Transverse colon (tissue), 4 donors: Measurements from ENCODE around the gene BAIAP3. TPM values are rescaled to one million over a fixed set of nuclear protein-coding genes. Genes with fewer than 3 reads are reported as not detected.

ENCODE experiments used
- DNase-seq: peaks from one replicate; pipeline ENCODE4 v3.0.0-alpha.2; 2019
- H3K27ac ChIP-seq, 4 donors: fragments of 200-600 bp; sonication (generic); 2 replicates each; pipeline ENCODE4 v1.5.1; 2016 to 2018; ENCODE audit warnings: inconsistent platforms in 4 of 4
- H3K27me3 ChIP-seq: fragments of 200-600 bp; sonication (generic); 2 replicates; pipeline ENCODE4 v1.5.1; 2017; ENCODE audit warnings: inconsistent platforms
- H3K36me3 ChIP-seq, 4 donors: fragments of 200-600 bp; sonication (generic); 2 replicates each; pipeline ENCODE4 v1.5.1; 2017 to 2019; ENCODE audit warnings: inconsistent platforms in 4 of 4
- H3K4me1 ChIP-seq, 4 donors: fragments of 200-600 bp; sonication (generic); 2 replicates each; pipeline ENCODE4 v1.5.1; 2017 to 2020; ENCODE audit warnings: inconsistent platforms in 4 of 4
- H3K4me3 ChIP-seq, 4 donors: fragments of 200-600 bp; sonication (generic); 1 replicate in 1 of 4; 2 replicates in 3 of 4; pipeline versions ENCODE4 v1.5.1 to v1.6.1; 2017 to 2019; ENCODE audit warnings: inconsistent platforms in 4 of 4
- H3K9me3 ChIP-seq, 2 donors: fragments of 200-600 bp; sonication (generic); 2 replicates each; pipeline ENCODE4 v1.5.1; 2017 to 2019; ENCODE audit warnings: inconsistent platforms in 2 of 2
- EP300 ChIP-seq: sonication (generic); formaldehyde crosslinking; IDR thresholded peaks from one replicate; pipeline ENCODE4 v1.6.1; 2017; ENCODE audit warnings: antibody characterized with exemption, low read depth
- POLR2A ChIP-seq: fragments of 450-650 bp; IDR thresholded peaks from one replicate; pipeline ENCODE4 v1.6.1; 2016; ENCODE audit warnings: antibody characterized with exemption, mild to moderate bottlenecking, moderate library complexity
- POLR2AphosphoS5 ChIP-seq, 3 donors: sonication (generic); formaldehyde crosslinking; IDR thresholded peaks; one replicate each; pipeline ENCODE4 v1.6.1; 2016; ENCODE audit warnings: antibody characterized with exemption in 3 of 3
- WGBS, 2 donors: methylation state at CpG; one replicate each; pipeline ENCODE4 v1.1.5; 2018; ENCODE audit warnings: low coverage in 1 of 2; 5-methylcytosine and 5-hydroxymethylcytosine counted together
- in situ Hi-C, 4 donors: fragments of 200-750 bp; cut with MboI; loops; one replicate each; pipeline versions ENCODE4 v1.15.0 to v1.15.1; 2017; ENCODE audit warnings: low sequenced_read_pairs in 3 of 4, low pct_ligation_motif_present in 1 of 4, low pct_unique_long_range_greater_than_20kb in 1 of 4
- intact Hi-C: fragments of 100-400 bp; cut with DNase I; formaldehyde crosslinking; loops from one replicate; pipeline ENCODE4 v1.15.1; 2023; ENCODE audit warnings: low total_unique reads
- total RNA-seq, 4 donors: library from RNA; depleted of rRNA; stranded (reverse); fragments of >200 nt; gene quantifications; one replicate each; pipeline ENCODE4 v1.1.0, GENCODE V29; 2016
- TF ChIP-seq, protein P1 (sequence below), 5 experiments: fragments of 200-600 bp in 3 of 5; fragments of 450-650 bp in 2 of 5; sonication (generic) in 3 of 5; IDR thresholded peaks; 1 replicate in 2 of 5; 2 replicates in 3 of 5; pipeline ENCODE4 v1.5.1; 2016 to 2017; ENCODE audit warnings: antibody characterized with exemption in 5 of 5, inconsistent platforms in 3 of 5, mild to moderate bottlenecking in 2 of 5, moderate library complexity in 1 of 5

The BAIAP3 gene
- total RNA-seq, 4 donors from 2014 or later: 7.3 to 190 (median 11.4) TPM

DNA sequence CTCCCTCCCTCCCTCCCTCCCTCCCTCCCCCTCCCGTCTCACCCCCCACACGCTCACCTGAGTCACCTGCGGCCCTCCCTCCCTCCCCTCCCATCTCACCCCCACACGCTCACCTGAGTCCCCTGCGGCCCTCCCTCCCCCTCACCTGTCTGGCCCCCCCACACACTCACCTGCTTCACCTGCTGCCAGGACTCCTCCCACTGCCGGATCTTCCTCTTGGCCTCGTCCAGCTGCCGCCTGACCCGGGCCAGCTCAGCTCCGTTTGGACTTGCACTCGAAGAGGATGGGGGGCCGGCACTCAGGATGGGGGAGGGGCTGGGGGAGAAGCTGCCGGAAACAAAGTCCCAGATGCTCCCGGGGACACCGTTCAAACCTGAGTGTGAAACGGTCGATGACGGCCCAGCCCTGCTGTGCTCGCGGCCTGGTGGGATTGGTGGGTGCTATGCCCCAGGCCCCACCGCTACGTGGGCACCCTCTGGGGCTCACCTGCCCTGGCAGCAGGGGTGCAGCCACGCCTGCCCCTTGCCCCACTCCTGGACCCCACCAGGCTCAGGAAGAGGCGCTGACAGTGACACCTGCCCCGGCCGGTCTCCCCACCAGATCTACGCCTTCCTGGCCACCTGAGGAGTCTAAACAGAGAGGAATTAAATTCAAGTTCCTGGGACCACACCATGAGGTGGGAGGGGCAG is 34.2 kb downstream of the BAIAP3 start:
- intact Hi-C loops (no loop called here), in situ Hi-C loops (no loop called here)
- H3K4me3 ChIP-seq: no peak overlapping the region
- no peak overlapping the region for H3K27ac ChIP-seq
- H3K36me3 ChIP-seq: peaks cover 0 to 23% (median 8%) of the 10 kb centered on the region in 4 donors
- TF ChIP-seq, protein P1, sequence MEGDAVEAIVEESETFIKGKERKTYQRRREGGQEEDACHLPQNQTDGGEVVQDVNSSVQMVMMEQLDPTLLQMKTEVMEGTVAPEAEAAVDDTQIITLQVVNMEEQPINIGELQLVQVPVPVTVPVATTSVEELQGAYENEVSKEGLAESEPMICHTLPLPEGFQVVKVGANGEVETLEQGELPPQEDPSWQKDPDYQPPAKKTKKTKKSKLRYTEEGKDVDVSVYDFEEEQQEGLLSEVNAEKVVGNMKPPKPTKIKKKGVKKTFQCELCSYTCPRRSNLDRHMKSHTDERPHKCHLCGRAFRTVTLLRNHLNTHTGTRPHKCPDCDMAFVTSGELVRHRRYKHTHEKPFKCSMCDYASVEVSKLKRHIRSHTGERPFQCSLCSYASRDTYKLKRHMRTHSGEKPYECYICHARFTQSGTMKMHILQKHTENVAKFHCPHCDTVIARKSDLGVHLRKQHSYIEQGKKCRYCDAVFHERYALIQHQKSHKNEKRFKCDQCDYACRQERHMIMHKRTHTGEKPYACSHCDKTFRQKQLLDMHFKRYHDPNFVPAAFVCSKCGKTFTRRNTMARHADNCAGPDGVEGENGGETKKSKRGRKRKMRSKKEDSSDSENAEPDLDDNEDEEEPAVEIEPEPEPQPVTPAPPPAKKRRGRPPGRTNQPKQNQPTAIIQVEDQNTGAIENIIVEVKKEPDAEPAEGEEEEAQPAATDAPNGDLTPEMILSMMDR (IDR thresholded peaks at IDR 0.05): no peak
- TF ChIP-seq POLR2AphosphoS5 (IDR thresholded peaks at IDR 0.05) (no peak), POLR2A (no peak), EP300 (no peak)
- no peaks in the 10 kb centered on the region for H3K27me3 ChIP-seq
- H3K9me3 ChIP-seq: no peaks in the 10 kb centered on the region
- WGBS, 2 donors: 92% methylated on average over 27 of the region's 27 CpGs; no CpG with 5 or more reads in 1 of the 2 donors
- DNase-seq: no peak
- H3K4me1 ChIP-seq: no peaks in the 10 kb centered on the region

DNA sequence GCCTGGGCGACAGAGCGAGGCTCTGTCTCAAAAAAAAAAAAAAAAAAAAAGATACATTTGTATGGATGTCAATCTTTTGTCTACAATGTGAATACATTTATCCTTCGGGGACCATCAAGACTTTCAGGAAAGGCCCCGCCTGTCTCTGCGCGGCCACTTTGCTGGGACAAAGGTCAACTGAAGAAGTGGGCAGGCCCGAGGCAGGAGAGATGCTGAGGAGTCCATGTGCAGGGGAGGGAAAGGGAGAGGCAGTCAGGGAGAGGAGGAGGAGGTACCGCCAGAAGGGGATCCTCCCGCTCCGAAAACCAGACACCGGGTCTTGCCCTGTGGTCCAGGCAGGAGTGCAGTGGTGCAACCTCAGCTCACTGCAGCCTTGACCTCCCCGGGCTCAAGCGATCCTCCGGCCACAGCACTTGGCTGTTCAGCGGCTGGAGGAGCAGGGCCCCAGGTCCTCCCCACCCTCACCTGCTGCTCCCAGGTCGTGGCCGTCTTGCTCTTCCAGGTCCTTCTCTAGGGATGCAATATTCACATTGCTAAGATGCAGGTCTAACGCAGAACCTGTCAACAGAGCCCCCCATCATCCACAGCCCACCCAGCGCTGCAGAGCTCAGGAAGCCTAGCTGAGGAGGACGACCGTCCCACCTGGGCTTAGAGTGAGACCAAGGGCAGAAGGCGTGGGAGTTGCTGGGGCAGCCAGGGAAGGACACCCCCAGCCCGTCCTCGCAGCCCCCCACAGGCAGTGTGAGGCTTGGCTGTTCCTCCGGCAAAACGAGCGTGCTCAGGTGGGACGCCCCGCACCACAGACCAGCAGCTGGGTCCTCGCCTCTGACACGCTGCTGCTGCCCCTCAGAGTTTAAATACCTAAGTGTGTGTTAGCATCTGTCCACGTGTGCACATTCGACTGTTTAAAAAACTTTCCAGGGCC is 37.9 kb downstream of the BAIAP3 start:
- 78 to 92% methylated on average over 4 to 31 of the region's 33 CpGs for WGBS, 2 donors
- H3K27ac ChIP-seq: no peak overlapping the region
- H3K9me3 ChIP-seq: no peaks in the 10 kb centered on the region
- no peak overlapping the region for H3K4me3 ChIP-seq
- TF ChIP-seq POLR2AphosphoS5 (IDR thresholded peaks at IDR 0.05) (no peak), POLR2A (no peak), EP300 (no peak)
- TF ChIP-seq, protein P1 (IDR thresholded peaks at IDR 0.05): no peak
- peaks cover 0 to 16% (median 2%) of the 10 kb centered on the region in 4 donors for H3K36me3 ChIP-seq
- intact Hi-C loops (no loop called here), in situ Hi-C loops (no loop called here)
- no peaks in the 10 kb centered on the region for H3K4me1 ChIP-seq
- no peak for DNase-seq
- no peaks in the 10 kb centered on the region for H3K27me3 ChIP-seq

DNA sequence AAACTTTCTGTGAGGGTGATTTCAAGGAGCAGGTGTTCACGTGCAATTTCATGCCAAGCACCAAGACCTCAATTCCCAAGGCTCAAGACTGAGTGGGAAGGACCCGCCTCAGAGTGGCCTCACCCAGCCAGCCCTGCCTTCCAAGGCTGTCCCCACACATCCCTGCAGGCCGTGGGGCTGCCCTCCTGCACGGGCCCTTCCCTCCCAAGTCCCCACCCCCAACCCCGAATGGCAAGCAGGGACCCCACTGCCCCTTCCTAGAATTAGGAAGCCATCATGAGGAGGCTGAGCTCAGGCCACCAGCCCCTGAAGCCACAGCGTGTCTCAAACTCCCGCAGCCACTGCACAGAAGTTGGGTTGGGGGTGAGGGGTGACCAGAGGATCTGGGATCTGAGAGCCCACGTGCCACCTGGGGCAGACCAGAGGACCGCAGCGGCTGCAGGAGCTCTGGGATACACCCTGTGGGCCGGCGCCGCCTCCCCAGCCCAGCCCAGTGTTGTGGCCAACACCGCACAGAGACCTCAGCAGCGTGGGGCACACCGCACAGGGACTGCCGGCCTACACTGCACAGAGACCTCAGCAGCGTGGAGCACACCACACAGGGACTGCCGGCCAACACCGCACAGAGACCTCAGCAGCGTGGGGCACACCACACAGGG is 39.0 kb downstream of the BAIAP3 start:
- intact Hi-C loops (no loop called here), in situ Hi-C loops (no loop called here)
- Histone ChIP-seq H3K4me3 (no peak overlapping the region), H3K27ac (no peak overlapping the region), H3K36me3 (peaks cover 0 to 8% (median 2%) of the 10 kb centered on the region in 4 donors), H3K9me3 (no peaks in the 10 kb centered on the region), H3K4me1 (no peaks in the 10 kb centered on the region), H3K27me3 (no peaks in the 10 kb centered on the region)
- WGBS, 2 donors: 94% methylated on average over 12 of the region's 21 CpGs; no CpG with 5 or more reads in 1 of the 2 donors
- TF ChIP-seq POLR2AphosphoS5 (IDR thresholded peaks at IDR 0.05) (no peak), EP300 (no peak), POLR2A (no peak)
- TF ChIP-seq, protein P1 (IDR thresholded peaks at IDR 0.05): no peak
- DNase-seq: no peak
